ENCODE results near the gene MANEA.

DNA sequence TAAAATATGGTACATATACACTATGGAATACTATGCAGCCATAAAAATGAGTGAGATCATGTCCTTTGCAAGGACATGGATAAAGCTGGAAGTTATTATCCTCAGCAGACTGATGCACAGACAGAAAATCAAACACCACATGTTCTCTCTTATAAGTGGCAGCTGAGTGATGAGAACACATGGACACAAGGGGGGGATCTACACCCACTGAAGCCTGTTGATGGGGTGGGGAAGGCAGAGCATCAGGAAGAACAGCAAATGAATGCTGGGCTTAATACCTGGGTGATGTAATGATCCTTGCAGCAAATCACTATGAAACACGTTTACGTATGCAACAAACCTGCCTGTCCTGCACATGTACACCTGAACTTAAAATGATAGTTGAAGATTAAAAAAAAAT, 71.3 kb downstream of the MANEA start:
- TF ChIP-seq FOSB (CRISPR knock-in tag; IDR thresholded peaks at IDR 0.05) (no peak), POLR2A (IDR thresholded peaks at IDR 0.05; ENCODE audit: low read length) (no peak), BHLHE40 (IDR thresholded peaks at IDR 0.05; ENCODE audit: low read depth, low read length) (no peak)
- TF ChIP-seq, protein P1, sequence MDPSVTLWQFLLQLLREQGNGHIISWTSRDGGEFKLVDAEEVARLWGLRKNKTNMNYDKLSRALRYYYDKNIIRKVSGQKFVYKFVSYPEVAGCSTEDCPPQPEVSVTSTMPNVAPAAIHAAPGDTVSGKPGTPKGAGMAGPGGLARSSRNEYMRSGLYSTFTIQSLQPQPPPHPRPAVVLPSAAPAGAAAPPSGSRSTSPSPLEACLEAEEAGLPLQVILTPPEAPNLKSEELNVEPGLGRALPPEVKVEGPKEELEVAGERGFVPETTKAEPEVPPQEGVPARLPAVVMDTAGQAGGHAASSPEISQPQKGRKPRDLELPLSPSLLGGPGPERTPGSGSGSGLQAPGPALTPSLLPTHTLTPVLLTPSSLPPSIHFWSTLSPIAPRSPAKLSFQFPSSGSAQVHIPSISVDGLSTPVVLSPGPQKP (IDR thresholded peaks at IDR 0.05; ENCODE audit: low read depth, low read length) = no peak
- TF ChIP-seq, protein P2, sequence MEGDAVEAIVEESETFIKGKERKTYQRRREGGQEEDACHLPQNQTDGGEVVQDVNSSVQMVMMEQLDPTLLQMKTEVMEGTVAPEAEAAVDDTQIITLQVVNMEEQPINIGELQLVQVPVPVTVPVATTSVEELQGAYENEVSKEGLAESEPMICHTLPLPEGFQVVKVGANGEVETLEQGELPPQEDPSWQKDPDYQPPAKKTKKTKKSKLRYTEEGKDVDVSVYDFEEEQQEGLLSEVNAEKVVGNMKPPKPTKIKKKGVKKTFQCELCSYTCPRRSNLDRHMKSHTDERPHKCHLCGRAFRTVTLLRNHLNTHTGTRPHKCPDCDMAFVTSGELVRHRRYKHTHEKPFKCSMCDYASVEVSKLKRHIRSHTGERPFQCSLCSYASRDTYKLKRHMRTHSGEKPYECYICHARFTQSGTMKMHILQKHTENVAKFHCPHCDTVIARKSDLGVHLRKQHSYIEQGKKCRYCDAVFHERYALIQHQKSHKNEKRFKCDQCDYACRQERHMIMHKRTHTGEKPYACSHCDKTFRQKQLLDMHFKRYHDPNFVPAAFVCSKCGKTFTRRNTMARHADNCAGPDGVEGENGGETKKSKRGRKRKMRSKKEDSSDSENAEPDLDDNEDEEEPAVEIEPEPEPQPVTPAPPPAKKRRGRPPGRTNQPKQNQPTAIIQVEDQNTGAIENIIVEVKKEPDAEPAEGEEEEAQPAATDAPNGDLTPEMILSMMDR (IDR thresholded peaks at IDR 0.05) = no peak
